Activated gamma-delta T cell treated with Interleukin-2 at 50 U/mL for 16 hours (primary cell): ENCODE data around the gene NAGLU.

Experiments
- DNase-seq: peaks from one replicate; pipeline ENCODE4 v3.0.0-alpha.2; 2020

Gene NAGLU

GRCh38 chr17:42536048-42536371 is at the start of gene NAGLU:
Gene NAGLU, plus strand, starts transcription at chr17:42536241. Its CDS starts 32 bp downstream, at chr17:42536273.
- DNase-seq: peak; percentile 81

DNA sequence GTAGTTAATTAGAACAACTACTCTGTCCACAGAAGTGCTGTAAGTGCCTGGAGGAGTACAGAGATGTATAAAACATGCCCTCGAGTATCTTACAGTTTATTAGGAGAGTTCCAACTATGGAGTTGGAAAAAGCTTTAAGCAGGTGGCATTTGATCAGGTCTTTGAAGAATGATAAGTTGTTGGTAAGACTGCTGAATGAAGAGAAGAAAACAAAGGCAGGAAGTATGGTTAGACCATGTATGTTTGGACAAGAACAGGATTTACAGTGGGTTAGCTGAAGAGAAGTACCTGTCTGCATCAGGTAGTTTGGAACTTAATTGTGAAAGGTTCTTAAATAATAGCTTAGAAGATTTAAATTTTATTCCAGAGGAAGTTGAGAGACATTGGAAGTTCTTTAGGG is 48.0 kb upstream of the NAGLU start:
- DNase-seq: no peak

GRCh38 chr17:42493319-42493718 is 42.7 kb upstream of the NAGLU start:
- DNase-seq: no peak

DNA sequence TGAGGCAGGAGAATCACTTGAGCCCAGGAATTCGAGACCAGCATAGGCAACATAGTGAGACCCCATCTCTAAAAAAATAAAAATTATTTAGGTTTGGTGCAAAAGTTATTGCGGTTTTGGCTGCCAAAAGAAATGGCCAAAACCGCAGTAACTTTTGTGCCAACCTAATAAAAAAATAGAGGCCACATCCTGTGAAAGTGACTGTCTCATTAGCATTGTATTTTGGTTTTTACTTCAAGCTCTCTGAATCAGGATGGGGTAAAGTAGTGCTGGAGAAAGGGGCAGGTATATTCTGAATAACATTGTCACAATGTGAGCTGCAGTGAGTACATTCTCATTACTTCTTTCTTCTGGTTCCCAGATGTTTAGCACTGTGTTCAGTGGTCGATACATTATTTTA is 41.4 kb upstream of the NAGLU start:
- no peak for DNase-seq

- no peak for DNase-seq
Measured at GRCh38 chr17:42498828-42499227, 37.2 kb upstream of the NAGLU start.

GRCh38 chr17:42502091-42502490 is 34.0 kb upstream of the NAGLU start:
- DNase-seq: no peak

GRCh38 chr17:42502926-42503325 is 33.1 kb upstream of the NAGLU start:
- DNase-seq: no peak

GRCh38 chr17:42507671-42508070 is 28.4 kb upstream of the NAGLU start:
- DNase-seq: no peak

GRCh38 chr17:42508426-42509165 is 27.4 kb upstream of the NAGLU start:
- DNase-seq: no peak

GRCh38 chr17:42509409-42509808 is 26.6 kb upstream of the NAGLU start:
- no peak for DNase-seq

- no peak for DNase-seq
Measured at GRCh38 chr17:42509841-42510240, 26.2 kb upstream of the NAGLU start.

GRCh38 chr17:42512246-42512645 is 23.8 kb upstream of the NAGLU start:
- no peak for DNase-seq

DNA sequence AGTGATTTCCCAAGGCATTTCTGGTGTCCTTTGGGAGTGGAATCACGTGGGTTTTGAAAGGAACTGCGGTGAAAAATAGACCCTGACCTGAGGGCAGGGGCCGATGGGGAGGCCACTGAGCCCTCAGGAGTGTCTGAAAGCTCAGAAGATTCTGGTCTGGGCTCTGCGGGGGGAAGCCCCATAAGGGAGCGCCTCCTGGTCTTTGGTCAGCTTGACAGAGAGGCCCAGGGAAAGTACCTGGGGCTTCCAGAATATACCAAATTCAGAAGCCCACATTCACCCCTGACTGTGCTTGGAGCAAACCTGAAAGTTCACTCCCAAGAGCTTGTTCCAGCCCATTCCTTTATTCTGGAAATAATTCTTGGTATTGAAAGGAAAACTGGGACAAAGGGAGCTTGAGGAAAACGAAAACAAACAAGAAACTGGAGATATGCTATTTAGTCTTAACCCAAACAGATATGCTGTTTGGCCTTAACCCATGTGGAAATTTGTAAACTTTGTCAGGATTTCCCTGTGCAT is 23.2 kb upstream of the NAGLU start:
- DNase-seq: no peak

GRCh38 chr17:42513686-42514085 is 22.4 kb upstream of the NAGLU start:
- DNase-seq: no peak

GRCh38 chr17:42514279-42514678 is 21.8 kb upstream of the NAGLU start:
- no peak for DNase-seq

DNA sequence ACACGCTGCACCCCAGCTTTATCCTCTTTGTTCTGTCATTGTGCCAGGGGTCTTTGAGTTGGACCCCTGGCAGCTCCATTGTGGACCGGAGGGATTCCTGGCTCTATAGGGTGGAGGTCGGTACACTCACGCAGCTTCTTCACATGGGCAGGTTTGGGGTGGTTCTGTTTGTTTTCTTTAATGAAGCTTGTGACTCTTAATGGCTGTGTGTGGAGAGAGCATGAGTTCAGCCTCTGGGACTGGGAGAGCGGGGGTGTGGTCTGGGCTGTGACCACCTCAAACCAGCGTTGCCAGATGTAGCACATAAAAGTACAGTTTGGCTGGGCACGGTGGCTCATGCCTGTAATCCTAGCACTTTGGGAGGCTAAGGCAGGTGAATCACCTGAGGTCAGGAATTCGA is 21.2 kb upstream of the NAGLU start:
- no peak for DNase-seq

DNA sequence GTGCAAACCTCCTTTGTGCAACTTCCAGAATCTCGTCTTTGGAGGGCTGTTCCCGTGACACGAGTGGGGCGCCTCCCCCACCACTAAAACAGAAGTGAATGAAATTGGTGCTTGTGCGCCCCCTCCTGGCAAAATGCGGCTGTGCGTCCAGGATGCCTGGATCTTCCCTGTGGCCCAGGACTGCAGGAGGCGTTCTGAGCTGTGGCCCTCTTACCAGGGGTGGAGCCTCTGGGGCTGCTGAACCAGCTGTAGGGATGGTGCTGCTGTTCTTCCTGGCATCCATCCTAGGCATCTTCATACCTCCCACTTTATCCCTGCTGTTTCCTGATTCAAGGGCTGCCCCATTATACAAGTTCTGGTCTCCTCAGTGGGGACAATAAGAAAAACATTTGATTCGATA is 18.5 kb upstream of the NAGLU start:
- DNase-seq: peak; percentile 84

DNA sequence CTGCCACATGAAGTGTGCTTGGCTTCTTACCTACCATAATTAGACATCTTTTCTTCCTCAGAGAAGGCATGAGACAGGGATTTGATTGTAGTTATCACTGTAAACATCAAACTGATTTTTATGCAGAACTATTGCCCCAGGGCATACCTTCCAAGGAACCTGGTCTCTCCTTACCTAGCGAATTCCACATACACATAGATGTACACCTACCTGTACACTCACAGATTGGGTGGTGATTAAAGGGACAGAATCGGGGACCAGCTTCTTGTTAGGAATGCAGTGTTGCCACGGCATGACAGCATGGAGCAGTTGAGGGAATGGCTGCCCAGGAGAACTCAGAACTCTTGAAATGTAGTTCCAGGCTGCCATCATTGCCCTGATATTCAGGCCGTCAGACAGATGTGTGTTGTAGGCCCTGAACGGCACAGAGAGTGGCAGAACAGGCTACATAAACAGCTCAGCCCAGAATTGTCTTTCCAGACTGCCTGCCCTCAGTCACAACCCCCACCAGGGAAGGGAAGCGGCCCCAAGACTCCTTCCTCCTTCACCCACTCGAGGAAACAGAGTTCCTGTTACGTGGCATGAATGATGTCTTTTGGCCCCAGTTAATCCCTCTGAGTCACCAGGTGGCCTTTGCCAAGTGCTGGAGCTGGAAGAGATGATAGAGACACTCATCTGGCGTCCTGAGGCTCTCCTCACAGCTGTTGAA is 17.8 kb upstream of the NAGLU start:
- no peak for DNase-seq

GRCh38 chr17:42518755-42519545 is 17.1 kb upstream of the NAGLU start:
- no peak for DNase-seq

- DNase-seq: no peak
Measured at GRCh38 chr17:42519546-42520491, 16.2 kb upstream of the NAGLU start.

GRCh38 chr17:42520540-42520951 is 15.5 kb upstream of the NAGLU start:
- DNase-seq: peak; percentile 49

DNA sequence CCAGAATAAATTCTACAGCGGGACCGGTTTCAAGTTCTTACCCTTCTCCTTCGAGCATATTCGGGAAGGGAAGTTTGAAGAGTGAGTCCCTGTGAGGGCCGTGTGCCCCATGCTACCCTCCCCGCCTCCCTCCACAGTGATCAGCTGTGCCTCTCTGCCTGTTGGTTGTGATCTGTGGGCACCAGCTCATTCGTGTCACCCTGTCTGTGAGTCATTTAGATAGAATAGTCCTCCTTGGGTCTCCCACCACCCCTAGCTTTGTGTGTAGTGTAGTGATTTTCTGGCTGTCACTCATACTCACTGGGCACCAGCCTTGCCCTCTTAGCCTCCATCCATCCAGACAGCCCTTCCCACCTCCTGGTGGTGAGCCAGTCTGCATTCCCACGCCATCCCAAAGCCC is 15.0 kb upstream of the NAGLU start:
- DNase-seq: no peak
